ENCODE results near the gene OXGR1. TPM values are rescaled to one million over a fixed set of nuclear protein-coding genes. Genes with fewer than 3 reads are reported as not detected.

OXGR1 gene
- total and polyA plus RNA-seq, 9 of the 15 experiments (the other 6 are each of a cell fraction or from before 2014, with no cell fraction given), result 0.03 TPM; not detected in 8

GRCh38 chr13:97021241-97021640 lies 27.0 kb upstream of the OXGR1 start:
- Histone ChIP-seq H3K9ac (ENCODE audit: insufficient read depth in 1 of 2, low read depth in 2 of 2, low read length in 2 of 2) (no peak overlapping the region), H3K79me2 (ENCODE audit: control insufficient read depth, insufficient read depth, low read length) (no peaks in the 10 kb centered on the region), H2AFZ (ENCODE audit: low read depth, low read length) (no peak overlapping the region), H3K27ac (ENCODE audit: extremely low read depth, low read depth, low read length) (no peak overlapping the region), H3K4me2 (ENCODE audit: insufficient read depth, low read length) (no peak overlapping the region), H3K27me3 (ENCODE audit: control insufficient read depth in 2 of 2, insufficient read depth in 2 of 2, low read length in 2 of 2) (no peaks in the 10 kb centered on the region; a peak in 1 of 5 replicates), H3K9me3 (replicated peaks; ENCODE audit: control insufficient read depth, insufficient read depth, low read depth, low read length) (no peaks in the 10 kb centered on the region), H3K9me1 (ENCODE audit: control insufficient read depth, insufficient read depth, low read length) (no peaks in the 10 kb centered on the region), H3K36me3 (ENCODE audit: control insufficient read depth, insufficient read depth, low read length) (no peaks in the 10 kb centered on the region), H4K20me1 (replicated peaks; ENCODE audit: control insufficient read depth, insufficient read depth, low read length) (no peaks in the 10 kb centered on the region), H3K4me1 (replicated peaks in 1 of 2; ENCODE audit: control insufficient read depth in 2 of 2, insufficient read depth in 2 of 2, low read length in 2 of 2) (no peaks in the 10 kb centered on the region), H3K4me3 (no peak overlapping the region)
- intact Hi-C loops (cut with micrococcal nuclease), result no loop called here
- ChIA-PET CTCF (ENCODE audit: low intra/inter-chr PET ratio) (no interaction called here), POLR2A (no interaction called here)
- no TSS peak for BruUV-seq (replicated peaks)
- ATAC-seq (no peak), FAIRE-seq (no peak), DNase-seq (ENCODE audit: extremely low read depth in 1 of 4, low spot score in 3 of 4) (no peak)
- WGBS (ENCODE audit: insufficient coverage, low coverage, missing lambda C conversion rate), result 0% methylated on average over 4 of the region's 4 CpGs
- in situ Hi-C loops (cut with MboI), result no loop called here
- TF ChIP-seq CLOCK (CRISPR knock-in tag; IDR thresholded peaks at IDR 0.05; ENCODE audit: borderline replicate concordance), result no peak
- no peak for TF ChIP-seq ZNF77 (CRISPR knock-in tag; IDR thresholded peaks at IDR 0.05)
- no peak for TF ChIP-seq ZNF146 (CRISPR knock-in tag; IDR thresholded peaks at IDR 0.05; ENCODE audit: unreplicated experiment)
- TF ChIP-seq ZNF695 (CRISPR knock-in tag; IDR thresholded peaks at IDR 0.05), result no peak
- TF ChIP-seq, protein P1, sequence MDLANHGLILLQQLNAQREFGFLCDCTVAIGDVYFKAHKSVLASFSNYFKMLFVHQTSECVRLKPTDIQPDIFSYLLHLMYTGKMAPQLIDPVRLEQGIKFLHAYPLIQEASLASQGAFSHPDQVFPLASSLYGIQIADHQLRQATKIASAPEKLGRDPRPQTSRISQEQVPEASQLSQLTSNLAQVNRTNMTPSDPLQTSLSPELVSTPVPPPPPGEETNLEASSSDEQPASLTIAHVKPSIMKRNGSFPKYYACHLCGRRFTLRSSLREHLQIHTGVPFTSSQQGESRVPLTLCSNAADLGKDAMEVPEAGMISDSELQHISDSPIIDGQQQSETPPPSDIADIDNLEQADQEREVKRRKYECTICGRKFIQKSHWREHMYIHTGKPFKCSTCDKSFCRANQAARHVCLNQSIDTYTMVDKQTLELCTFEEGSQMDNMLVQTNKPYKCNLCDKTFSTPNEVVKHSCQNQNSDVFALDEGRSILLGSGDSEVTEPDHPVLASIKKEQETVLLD (IDR thresholded peaks at IDR 0.05), result no peak
- TF ChIP-seq MEF2D (tag; conservative IDR thresholded peaks at IDR 0.05; ENCODE audit: low read depth), result no peak
- TF ChIP-seq ZNF551 (CRISPR knock-in tag; IDR thresholded peaks at IDR 0.05), result no peak
- no peak for TF ChIP-seq PCBP1 (IDR thresholded peaks at IDR 0.05; ENCODE audit: low read depth, low read length, poor library complexity, severe bottlenecking)
- no peak for TF ChIP-seq CC2D1A (IDR thresholded peaks at IDR 0.05)
- no peak for TF ChIP-seq SMAD2 (IDR thresholded peaks at IDR 0.05; ENCODE audit: low read depth, low read length)
- no peak for TF ChIP-seq PBX2 (CRISPR knock-in tag; IDR thresholded peaks at IDR 0.05; ENCODE audit: low read depth)
- TF ChIP-seq PBX2 (tag; conservative IDR thresholded peaks at IDR 0.05; ENCODE audit: low read depth), result no peak
- TF ChIP-seq NFATC3 (IDR thresholded peaks at IDR 0.05), result no peak
- no peak for TF ChIP-seq MYC (IDR thresholded peaks at IDR 0.05; ENCODE audit: low read depth, low read length)
- TF ChIP-seq MYC (CRISPR knock-in tag; IDR thresholded peaks at IDR 0.05; ENCODE audit: borderline replicate concordance, low read depth), result no peak
- TF ChIP-seq ELF4 (CRISPR knock-in tag; IDR thresholded peaks at IDR 0.05), result no peak

Data from K562 (cell line).